WTC11 (cell line): ENCODE data around the gene MAMSTR. TPM values are rescaled to one million over a fixed set of nuclear protein-coding genes. Genes with fewer than 3 reads are reported as not detected.
A peak's percentile ranks its signal among the peaks of the same experiment; 100 is the strongest.

Experiments used
- ATAC-seq: fragments of 200-7000 bp; cut with Tn5 transposase; 2 replicates; pipeline ENCODE4 v1.10.0; 2021; ENCODE audit warnings: mild to moderate bottlenecking, moderate library complexity
- CTCF ChIA-PET: fragments of 300-600 bp; sonication (Branson Sonifier 250); formaldehyde crosslinking; loops from one replicate; lab custom pipeline; 2021; ENCODE audit warnings: antibody characterized with exemption; lab: Charles Lee
- POLR2A ChIA-PET: fragments of 350-600 bp; sonication (Branson Sonifier 250); formaldehyde crosslinking; loops from one replicate; lab custom pipeline; 2021; ENCODE audit warnings: antibody characterized with exemption; lab: Charles Lee
- DNase-seq: peaks from one replicate; pipeline ENCODE4 v3.0.0; 2021; ENCODE audit warnings: low spot score
- H3K27ac Mint-ChIP-seq: 2 replicates; pipeline ENCODE4 v1.8.0; 2021; ENCODE audit warnings: mixed read lengths
- H3K27me3 Mint-ChIP-seq: 2 replicates; pipeline ENCODE4 v1.8.0; 2021; ENCODE audit warnings: low read depth, mild to moderate bottlenecking, moderate library complexity, mixed read lengths
- H3K36me3 Mint-ChIP-seq: 2 replicates; pipeline ENCODE4 v1.8.0; 2021; ENCODE audit warnings: mixed read lengths
- H3K4me1 Mint-ChIP-seq: 2 replicates; pipeline ENCODE4 v1.8.0; 2022; ENCODE audit warnings: mixed read lengths
- H3K4me3 Mint-ChIP-seq: 2 replicates; pipeline ENCODE4 v1.8.0; 2021; ENCODE audit warnings: mild to moderate bottlenecking, moderate library complexity, mixed read lengths
- H3K9me3 Mint-ChIP-seq: 2 replicates; pipeline ENCODE4 v1.8.0; 2021; ENCODE audit warnings: mixed read lengths
- CBFB ChIP-seq: sonication (generic); formaldehyde crosslinking; IDR thresholded peaks from 2 replicates; pipeline ENCODE4 v1.8.1; 2022; ENCODE audit warnings: mild to moderate bottlenecking, low read depth, missing genetic modification reagents
- CTCF ChIP-seq: fragments of 200-600 bp; IDR thresholded peaks from 2 replicates; pipeline ENCODE4 v1.8.0; 2022; ENCODE audit warnings: antibody characterized with exemption
- E2F5 ChIP-seq: sonication (generic); formaldehyde crosslinking; IDR thresholded peaks from 2 replicates; pipeline ENCODE4 v1.8.1; 2022; ENCODE audit warnings: mild to moderate bottlenecking, moderate library complexity, missing genetic modification reagents
- ELF4 ChIP-seq: sonication (generic); formaldehyde crosslinking; IDR thresholded peaks from 2 replicates; pipeline ENCODE4 v1.8.1; 2022; ENCODE audit warnings: low read depth, mild to moderate bottlenecking, moderate library complexity, missing genetic modification reagents
- ERG ChIP-seq: fragments of 250-450 bp; sonication (Bioruptor Pico); IDR thresholded peaks from 2 replicates; pipeline ENCODE4 v1.8.0; 2021; ENCODE audit warnings: mild to moderate bottlenecking
- GRHL2 ChIP-seq: fragments of 250-450 bp; sonication (Bioruptor Pico); IDR thresholded peaks from 2 replicates; pipeline ENCODE4 v1.8.0; 2022; ENCODE audit warnings: mild to moderate bottlenecking, moderate library complexity; ENCODE audit not compliant: insufficient replicate concordance, severe bottlenecking
- HMGXB4 ChIP-seq: sonication (generic); formaldehyde crosslinking; IDR thresholded peaks from 2 replicates; pipeline ENCODE4 v1.8.1; 2023; ENCODE audit warnings: mild to moderate bottlenecking, moderate library complexity, missing genetic modification reagents
- JUN ChIP-seq: sonication (generic); formaldehyde crosslinking; IDR thresholded peaks from 2 replicates; pipeline ENCODE4 v1.8.0; 2023; ENCODE audit warnings: mild to moderate bottlenecking, missing genetic modification reagents
- MAX ChIP-seq: sonication (generic); formaldehyde crosslinking; IDR thresholded peaks from 2 replicates; pipeline ENCODE4 v1.8.0; 2022; ENCODE audit warnings: mild to moderate bottlenecking, missing genetic modification reagents
- MXD4 ChIP-seq: fragments of 250-450 bp; sonication (Bioruptor Pico); IDR thresholded peaks from 2 replicates; pipeline ENCODE4 v1.8.0; 2021; ENCODE audit warnings: mild to moderate bottlenecking, moderate library complexity, borderline replicate concordance
- NR1H2 ChIP-seq: sonication (generic); formaldehyde crosslinking; IDR thresholded peaks from 2 replicates; pipeline ENCODE4 v1.9.0; 2021; ENCODE audit warnings: mild to moderate bottlenecking, moderate library complexity, missing genetic modification reagents
- NR2C2 ChIP-seq: sonication (generic); formaldehyde crosslinking; IDR thresholded peaks from 2 replicates; pipeline ENCODE4 v1.8.0; 2022; ENCODE audit warnings: mild to moderate bottlenecking, missing genetic modification reagents
- NR3C1 ChIP-seq: sonication (generic); formaldehyde crosslinking; conservative IDR thresholded peaks from 2 replicates; pipeline ENCODE4 v1.8.1; 2023; ENCODE audit warnings: low read depth, mild to moderate bottlenecking, missing genetic modification reagents
- OVOL2 ChIP-seq: fragments of 250-450 bp; sonication (Bioruptor Pico); IDR thresholded peaks from 2 replicates; pipeline ENCODE4 v1.9.0; 2021; ENCODE audit warnings: mild to moderate bottlenecking, borderline replicate concordance
- RORB ChIP-seq: fragments of 250-450 bp; sonication (Bioruptor Pico); IDR thresholded peaks from 2 replicates; pipeline ENCODE4 v1.9.0; 2021; ENCODE audit warnings: mild to moderate bottlenecking
- TEAD4 ChIP-seq: sonication (generic); formaldehyde crosslinking; IDR thresholded peaks from 2 replicates; pipeline ENCODE4 v1.8.0; 2022; ENCODE audit warnings: mild to moderate bottlenecking, missing genetic modification reagents
- TP53 ChIP-seq: sonication (generic); formaldehyde crosslinking; IDR thresholded peaks from 2 replicates; pipeline ENCODE4 v1.8.1; 2023; ENCODE audit warnings: mild to moderate bottlenecking, missing genetic modification reagents
- ZNF121 ChIP-seq: sonication (generic); formaldehyde crosslinking; IDR thresholded peaks from 2 replicates; pipeline ENCODE4 v1.8.0; 2023; ENCODE audit warnings: missing genetic modification reagents
- ZNF232 ChIP-seq: sonication (generic); formaldehyde crosslinking; IDR thresholded peaks from 2 replicates; pipeline ENCODE4 v1.8.0; 2022; ENCODE audit warnings: mild to moderate bottlenecking, missing genetic modification reagents
- ZNF671 ChIP-seq: fragments of 250-450 bp; sonication (Bioruptor Pico); IDR thresholded peaks from 2 replicates; pipeline ENCODE4 v1.8.0; 2021; ENCODE audit warnings: mild to moderate bottlenecking
- total RNA-seq: library from RNA; stranded (reverse); gene quantifications from 3 replicates; pipeline ENCODE4 v1.2.3, GENCODE V29; 2021
- TF ChIP-seq, protein P1 (sequence below): sonication (generic); formaldehyde crosslinking; IDR thresholded peaks from 2 replicates; pipeline ENCODE4 v1.8.1; 2023; ENCODE audit warnings: mild to moderate bottlenecking, missing genetic modification reagents
- TF ChIP-seq, protein P2 (sequence below): sonication (generic); formaldehyde crosslinking; IDR thresholded peaks from 2 replicates; pipeline ENCODE4 v1.8.0; 2022; ENCODE audit warnings: mild to moderate bottlenecking, missing genetic modification reagents

The MAMSTR gene
- total RNA-seq, 1 experiment from 2014 or later, result 1.4 TPM

- TF ChIP-seq, protein P1, sequence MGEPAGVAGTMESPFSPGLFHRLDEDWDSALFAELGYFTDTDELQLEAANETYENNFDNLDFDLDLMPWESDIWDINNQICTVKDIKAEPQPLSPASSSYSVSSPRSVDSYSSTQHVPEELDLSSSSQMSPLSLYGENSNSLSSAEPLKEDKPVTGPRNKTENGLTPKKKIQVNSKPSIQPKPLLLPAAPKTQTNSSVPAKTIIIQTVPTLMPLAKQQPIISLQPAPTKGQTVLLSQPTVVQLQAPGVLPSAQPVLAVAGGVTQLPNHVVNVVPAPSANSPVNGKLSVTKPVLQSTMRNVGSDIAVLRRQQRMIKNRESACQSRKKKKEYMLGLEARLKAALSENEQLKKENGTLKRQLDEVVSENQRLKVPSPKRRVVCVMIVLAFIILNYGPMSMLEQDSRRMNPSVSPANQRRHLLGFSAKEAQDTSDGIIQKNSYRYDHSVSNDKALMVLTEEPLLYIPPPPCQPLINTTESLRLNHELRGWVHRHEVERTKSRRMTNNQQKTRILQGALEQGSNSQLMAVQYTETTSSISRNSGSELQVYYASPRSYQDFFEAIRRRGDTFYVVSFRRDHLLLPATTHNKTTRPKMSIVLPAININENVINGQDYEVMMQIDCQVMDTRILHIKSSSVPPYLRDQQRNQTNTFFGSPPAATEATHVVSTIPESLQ (CRISPR knock-in tag), result no peak
- no peak for TF ChIP-seq NR2C2
These were observed 42.6 kb downstream of the MAMSTR start (continued) for GRCh38 chr19:48676887-48677286.

GRCh38 chr19:48676487-48676886 lies 43.0 kb downstream of the MAMSTR start:
- H3K9me3 Mint-ChIP-seq, result no peaks in the 10 kb centered on the region
- H3K27me3 Mint-ChIP-seq, result peaks cover 15% of the 10 kb centered on the region
- ChIA-PET CTCF (interaction anchor here (1.0 to 4.0 kb wide), 8 partner anchors 20 to 171 kb away, joined by 3 to 56 read pairs (median 8); partner anchors contain the start of gene FUT2), POLR2A (no interaction called here)
- no peak for DNase-seq
- H3K36me3 Mint-ChIP-seq, result no peaks in the 10 kb centered on the region
- no peak overlapping the region for H3K27ac Mint-ChIP-seq
- no peak for ATAC-seq
- H3K4me3 Mint-ChIP-seq, result no peak overlapping the region
- H3K4me1 Mint-ChIP-seq, result peaks cover 26% of the 10 kb centered on the region
- TF ChIP-seq ZNF232 (CRISPR knock-in tag) (no peak), CBFB (CRISPR knock-in tag) (no peak), ELF4 (no peak), GRHL2 (no peak), MXD4 (no peak), OVOL2 (CRISPR knock-in tag) (no peak)
- TF ChIP-seq, protein P1 (CRISPR knock-in tag), result no peak
- TF ChIP-seq, protein P2, sequence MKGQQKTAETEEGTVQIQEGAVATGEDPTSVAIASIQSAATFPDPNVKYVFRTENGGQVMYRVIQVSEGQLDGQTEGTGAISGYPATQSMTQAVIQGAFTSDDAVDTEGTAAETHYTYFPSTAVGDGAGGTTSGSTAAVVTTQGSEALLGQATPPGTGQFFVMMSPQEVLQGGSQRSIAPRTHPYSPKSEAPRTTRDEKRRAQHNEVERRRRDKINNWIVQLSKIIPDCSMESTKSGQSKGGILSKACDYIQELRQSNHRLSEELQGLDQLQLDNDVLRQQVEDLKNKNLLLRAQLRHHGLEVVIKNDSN (CRISPR knock-in tag), result no peak

GRCh38 chr19:48674921-48675824 lies 44.4 kb downstream of the MAMSTR start:
- no peak overlapping the region; the same call in 1 of the 2 replicates for H3K4me3 Mint-ChIP-seq
- CTCF ChIA-PET, result interaction anchor here (0.6 to 4.0 kb wide), 37 partner anchors 8 to 186 kb away, joined by 3 to 56 read pairs (median 4); partner anchors contain the start of genes CA11, FUT2 and IZUMO1
- no peak overlapping the region for H3K27ac Mint-ChIP-seq
- TF ChIP-seq ZNF121 (CRISPR knock-in tag), result peak; percentile 100
- TF ChIP-seq TP53 (CRISPR knock-in tag), result no peak
- no peak for TF ChIP-seq NR3C1 (CRISPR knock-in tag)
- no peak; the same call in 1 of the 2 replicates for TF ChIP-seq E2F5
- TF ChIP-seq JUN, result no peak
- TF ChIP-seq TEAD4 (CRISPR knock-in tag), result peak; percentile 53; the same call in 1 of the 2 replicates
- TF ChIP-seq MAX, result peak; percentile 24
- no peak for TF ChIP-seq NR1H2
- TF ChIP-seq ZNF671, result no peak
- TF ChIP-seq CTCF, result peak; percentile 81
- no peak for TF ChIP-seq RORB (CRISPR knock-in tag)
- no peak for TF ChIP-seq ERG (CRISPR knock-in tag)
- peak; percentile 54; the same call in 1 of the 2 replicates for TF ChIP-seq HMGXB4 (CRISPR knock-in tag)

More at GRCh38 chr19:48674921-48675824, 44.4 kb downstream of the MAMSTR start:
- no peaks in the 10 kb centered on the region for H3K36me3 Mint-ChIP-seq
- peaks cover 26% of the 10 kb centered on the region for H3K4me1 Mint-ChIP-seq
- ATAC-seq, result peak; percentile 85
- H3K9me3 Mint-ChIP-seq, result no peaks in the 10 kb centered on the region
- DNase-seq, result peak; percentile 91
- POLR2A ChIA-PET, result interaction anchor here (0.7 to 2.2 kb wide), 4 partner anchors 21 to 45 kb away, joined by 3 to 14 read pairs (median 4); partner anchors contain the start of gene FUT2
- peaks cover 17% of the 10 kb centered on the region for H3K27me3 Mint-ChIP-seq
